T1000 (cell line): ENCODE measurements around the gene NPEPPS.
A peak's percentile ranks its signal among the peaks of the same experiment; 100 is the strongest.

Source experiments
- DNase-seq: peaks from one replicate; lab custom pipeline; 2025; ENCODE audit warnings: mixed read lengths; lab: John Stamatoyannopoulos, UW

The NPEPPS gene

DNA sequence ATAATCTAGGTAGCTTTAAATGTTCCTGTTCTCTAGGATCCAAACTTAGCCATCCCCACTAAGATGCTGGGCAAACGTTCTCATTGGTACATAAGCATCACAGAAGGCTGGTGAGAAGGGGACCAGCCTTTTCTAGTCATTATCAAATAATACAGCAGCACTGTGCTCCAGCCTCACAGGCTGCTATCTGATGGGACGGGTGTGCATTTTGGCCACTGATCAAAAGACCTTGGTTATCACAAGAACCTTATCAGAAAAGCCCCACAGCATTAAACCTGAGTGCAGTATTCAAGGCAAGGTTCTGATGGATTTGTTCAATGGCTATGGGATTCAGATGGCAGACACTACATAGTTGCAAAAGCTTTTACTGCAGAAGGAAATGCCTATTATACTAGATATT is 99.7 kb downstream of the NPEPPS start:
- DNase-seq, result no peak

DNA sequence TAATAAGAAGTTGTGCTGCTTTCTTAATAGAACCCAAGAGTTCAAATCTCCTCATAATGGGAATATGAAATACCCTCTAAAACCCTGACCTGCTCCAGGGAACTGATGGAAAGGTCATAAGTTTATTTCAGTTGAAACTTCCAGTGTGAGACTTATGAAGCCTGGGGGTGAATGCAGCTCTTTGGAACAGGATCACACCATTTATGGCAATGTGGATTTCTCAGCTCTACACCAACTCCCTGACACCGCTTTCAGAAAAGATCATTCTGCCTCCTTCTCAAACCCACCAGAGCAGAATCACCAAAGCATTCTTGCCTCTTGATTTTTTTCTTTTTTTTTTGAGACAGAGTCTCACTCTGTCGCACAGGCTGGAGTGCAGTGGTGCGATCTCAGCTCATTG is 102.1 kb downstream of the NPEPPS start:
- DNase-seq, result no peak

DNA sequence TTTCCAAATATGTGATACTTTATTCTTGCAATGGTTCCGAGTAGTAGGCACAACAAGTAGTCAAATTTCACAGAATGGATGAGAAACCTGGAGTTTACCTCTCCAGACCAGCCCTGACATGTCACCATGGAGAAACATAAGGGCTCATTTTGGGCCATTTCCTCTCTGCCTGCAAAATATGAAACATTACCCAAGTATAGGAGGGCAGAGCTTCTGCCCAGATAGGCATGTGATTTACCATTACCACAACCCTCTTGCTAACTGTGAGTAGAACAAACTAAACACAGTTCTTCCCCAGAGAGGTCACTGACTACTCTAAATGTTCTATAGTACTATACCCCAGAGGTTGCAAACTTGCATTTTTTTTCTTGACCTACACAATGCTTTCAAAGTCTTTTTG is 103.1 kb downstream of the NPEPPS start:
- DNase-seq, result no peak

DNA sequence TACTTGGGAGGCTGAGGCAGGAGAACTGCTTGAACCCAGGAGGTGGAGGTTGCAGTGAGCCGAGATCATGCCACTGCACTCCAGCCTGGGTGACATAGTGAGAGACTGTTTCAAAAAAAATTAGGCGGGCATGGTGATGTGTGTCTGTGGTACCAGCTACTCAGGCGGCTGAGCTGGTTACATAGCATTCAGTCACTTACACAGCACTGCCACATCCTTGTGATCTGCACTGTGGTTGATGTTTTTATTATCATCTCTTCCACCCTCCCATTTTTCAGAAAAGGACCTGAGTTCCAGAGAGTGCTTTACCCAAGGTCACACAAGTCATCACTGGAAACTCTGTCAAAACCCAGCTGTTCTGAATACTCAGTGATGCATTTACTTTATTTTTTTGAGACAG is 104.0 kb downstream of the NPEPPS start:
- DNase-seq, result no peak

DNA sequence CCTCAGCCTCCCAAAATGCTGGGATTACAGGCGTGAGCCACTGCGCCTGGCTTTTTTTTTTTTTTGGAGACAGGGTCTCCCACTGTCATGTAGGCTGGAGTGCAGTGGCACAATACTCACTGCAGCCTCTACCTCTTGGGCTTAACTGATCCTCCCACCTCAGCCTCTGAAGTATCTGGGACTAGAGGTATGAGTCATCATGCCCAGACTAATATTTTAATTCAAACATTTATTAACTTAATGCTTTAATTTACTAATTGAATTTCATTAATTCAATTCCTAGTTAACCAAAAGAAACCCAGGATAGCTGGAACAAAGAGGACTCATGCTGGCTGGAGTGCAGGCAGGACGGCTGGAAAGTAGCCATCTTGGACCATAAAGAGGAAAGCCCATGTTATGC is 104.8 kb downstream of the NPEPPS start:
- DNase-seq, result no peak

DNA sequence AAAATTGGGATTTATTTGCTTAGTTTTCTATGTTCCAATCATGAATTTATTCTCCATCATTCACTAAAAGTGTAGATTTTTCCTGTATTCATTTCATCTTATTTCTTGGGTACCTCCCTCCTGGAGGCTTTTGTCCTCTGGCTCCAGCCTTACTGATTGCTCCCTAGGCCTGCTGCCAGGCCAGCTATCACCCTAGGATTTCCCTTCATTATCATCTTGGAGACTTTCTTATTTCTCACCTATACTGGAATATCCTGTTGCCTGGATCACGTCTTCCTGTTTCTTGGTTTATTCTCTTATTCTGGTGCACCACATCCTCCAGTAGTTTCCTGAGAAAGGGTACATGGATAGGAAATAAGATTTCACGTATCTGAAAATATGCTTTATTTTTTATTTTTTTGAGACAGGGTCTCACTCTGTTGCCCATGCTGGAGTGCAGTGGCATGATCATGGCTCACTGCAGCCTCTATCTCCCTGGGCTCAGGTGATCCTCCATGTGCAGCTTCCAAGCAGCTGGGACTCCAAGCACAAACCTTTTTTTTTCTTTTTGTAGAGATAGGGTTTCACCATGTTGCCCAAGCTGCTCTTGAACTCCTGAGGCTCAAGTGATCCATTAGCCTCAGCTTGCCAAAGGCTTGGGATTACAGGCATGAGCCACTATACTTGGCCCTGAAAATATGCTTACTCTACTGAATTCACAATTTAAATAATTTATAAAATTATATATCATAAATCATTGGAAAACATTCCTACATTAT is 105.5 kb downstream of the NPEPPS start:
- no peak for DNase-seq

DNA sequence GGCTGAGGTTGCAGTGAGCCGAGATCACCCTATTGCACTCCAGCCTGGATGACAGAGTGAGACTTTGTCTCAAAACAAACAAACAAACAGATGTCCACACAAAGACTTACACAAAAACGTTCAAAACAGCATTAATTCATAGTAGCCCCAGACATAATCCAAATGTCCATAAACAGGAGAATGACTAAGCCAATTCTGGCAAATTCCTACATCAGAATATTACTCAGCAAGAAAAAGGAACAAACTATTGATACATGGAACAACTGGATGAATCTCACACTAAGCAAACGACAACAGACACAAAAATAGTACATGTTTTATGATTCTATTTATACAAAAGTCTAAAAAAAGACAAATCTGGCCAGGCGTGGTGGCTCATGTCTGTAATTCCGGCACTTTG is 108.0 kb downstream of the NPEPPS start:
- DNase-seq, result no peak

DNA sequence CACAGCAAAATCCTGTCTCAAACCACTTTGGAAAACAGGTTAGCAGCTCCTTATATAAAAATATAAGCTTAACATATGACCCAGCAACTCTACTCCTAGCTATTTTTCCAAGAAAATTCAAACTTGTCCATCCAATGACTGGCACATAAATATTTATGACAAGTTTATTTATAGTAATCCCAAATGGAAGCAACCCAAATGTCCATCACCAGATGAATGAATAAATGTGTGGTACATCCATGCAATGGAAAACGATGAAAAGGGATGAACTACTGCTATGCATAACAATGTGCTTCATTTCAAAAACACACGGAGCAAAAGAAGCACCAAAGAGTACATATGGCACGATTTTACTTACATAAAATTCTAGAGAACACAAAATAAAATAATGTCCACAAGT is 109.2 kb downstream of the NPEPPS start:
- DNase-seq, result no peak

DNA sequence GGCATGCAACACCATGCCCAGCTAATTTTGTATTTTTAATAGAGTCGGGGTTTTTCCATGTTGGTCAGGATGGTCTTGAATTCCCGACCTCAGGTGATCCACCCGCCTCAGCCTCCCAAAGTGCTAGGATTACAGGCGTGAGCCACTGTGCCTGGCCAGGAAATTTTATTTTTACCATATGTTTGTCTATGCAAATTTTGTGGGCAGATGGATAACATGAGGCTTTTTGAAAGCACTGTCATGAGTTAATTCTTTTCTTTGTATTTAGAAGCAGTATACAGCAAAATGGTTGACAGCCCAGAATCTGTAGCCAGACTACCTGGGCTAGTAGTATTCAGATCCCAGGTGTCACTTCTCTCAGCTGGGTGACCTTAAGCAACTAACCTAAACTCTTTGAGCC is 110.3 kb downstream of the NPEPPS start:
- DNase-seq, result no peak

DNA sequence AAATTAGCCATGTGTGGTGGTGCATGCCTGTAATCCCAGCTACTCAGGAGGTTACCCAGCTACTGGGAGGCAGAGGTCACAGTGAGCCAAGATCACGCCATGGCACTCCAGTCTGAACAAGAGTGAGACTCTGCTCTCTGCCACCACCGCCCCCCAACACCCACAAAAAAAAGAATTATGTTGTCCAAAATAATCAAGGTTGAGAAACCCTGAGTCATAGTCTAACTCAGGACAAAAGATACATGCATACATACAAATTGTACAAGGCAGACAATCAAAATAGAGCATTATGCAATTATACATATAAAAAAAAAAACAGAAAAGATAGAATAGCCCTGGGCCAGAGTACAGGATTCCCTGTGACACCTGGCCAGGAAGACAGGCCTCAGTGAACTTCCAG is 112.2 kb downstream of the NPEPPS start:
- DNase-seq, result no peak

DNA sequence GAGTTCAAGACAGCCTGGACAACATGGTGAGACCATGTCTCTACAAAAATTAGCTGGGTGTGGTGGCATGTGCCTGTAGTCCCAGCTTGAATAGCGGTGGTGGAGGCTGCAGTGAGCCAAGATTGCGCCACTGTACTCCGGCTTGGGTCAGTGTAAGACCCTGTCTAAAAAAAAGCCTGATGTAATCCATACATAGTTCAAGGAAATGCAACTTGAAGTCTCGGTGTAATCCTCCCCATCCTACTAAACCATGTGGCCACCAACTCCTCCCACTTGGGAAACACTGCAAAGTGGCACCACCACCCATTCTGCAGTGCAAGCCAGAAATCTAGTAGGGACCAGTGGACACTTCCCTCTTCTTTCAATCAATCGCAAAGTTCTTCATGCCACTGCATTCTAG is 113.4 kb downstream of the NPEPPS start:
- DNase-seq, result no peak

DNA sequence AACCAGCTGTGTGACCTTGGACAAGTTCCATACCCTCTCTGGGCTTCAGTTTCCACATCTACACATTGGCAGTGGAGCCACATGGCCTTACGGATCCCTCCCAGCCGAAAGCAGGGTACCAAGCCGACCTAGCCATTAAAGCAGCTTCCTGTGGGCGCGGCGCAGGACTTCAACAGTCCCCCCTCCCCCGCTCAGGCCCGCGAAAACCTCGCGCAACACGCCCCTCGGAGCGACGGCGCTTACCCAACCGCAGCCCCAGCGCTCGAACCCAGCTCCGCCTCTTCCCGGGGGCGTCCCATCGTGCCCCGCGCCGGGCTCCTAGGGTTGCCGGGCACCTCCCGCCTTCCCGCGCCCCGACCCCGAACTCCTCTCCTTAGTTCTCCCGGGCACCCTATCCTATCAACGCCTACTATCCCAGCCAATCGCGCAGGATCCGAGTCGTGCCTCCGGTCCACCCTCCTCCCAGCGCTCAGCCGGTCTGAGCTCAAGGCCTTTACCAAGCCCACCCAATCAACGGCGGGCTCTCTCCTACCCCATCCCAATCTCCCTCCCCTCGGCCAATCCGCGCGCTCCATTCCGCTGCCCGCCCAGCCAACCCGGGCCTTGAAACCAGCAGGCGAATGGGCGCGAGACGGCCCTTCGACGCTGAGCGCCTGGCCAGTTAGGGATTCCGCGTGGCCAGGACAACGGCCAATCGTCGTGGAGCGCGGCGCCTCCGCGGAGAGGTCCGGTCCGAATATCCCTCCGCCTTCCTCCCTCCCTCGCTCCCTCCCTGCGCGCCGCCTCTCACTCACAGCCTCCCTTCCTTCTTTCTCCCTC is 118.5 kb downstream of the NPEPPS start, which contains the start of gene KPNB1:
Gene KPNB1, plus strand, starts transcription at position 767 of the 819 bp plus-strand sequence. CDS start 326 bp downstream, outside the sequence.
- DNase-seq, result peak; percentile 99

DNA sequence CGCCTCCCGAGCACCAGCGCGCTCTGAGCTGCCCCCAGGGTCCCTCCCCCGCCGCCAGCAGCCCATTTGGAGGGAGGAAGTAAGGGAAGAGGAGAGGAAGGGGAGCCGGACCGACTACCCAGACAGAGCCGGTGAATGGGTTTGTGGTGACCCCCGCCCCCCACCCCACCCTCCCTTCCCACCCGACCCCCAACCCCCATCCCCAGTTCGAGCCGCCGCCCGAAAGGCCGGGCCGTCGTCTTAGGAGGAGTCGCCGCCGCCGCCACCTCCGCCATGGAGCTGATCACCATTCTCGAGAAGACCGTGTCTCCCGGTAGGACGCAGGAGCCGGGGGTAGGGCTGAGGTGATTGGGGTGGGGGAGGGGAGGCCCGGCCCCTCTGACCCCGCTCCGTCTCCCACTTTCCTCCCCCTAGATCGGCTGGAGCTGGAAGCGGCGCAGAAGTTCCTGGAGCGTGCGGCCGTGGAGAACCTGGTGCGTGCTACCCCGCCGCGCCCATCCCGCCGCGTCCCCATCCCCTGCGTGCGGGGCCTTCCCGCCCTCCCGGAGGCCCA is 119.1 kb downstream of the NPEPPS start:
- DNase-seq, result peak; percentile 74

DNA sequence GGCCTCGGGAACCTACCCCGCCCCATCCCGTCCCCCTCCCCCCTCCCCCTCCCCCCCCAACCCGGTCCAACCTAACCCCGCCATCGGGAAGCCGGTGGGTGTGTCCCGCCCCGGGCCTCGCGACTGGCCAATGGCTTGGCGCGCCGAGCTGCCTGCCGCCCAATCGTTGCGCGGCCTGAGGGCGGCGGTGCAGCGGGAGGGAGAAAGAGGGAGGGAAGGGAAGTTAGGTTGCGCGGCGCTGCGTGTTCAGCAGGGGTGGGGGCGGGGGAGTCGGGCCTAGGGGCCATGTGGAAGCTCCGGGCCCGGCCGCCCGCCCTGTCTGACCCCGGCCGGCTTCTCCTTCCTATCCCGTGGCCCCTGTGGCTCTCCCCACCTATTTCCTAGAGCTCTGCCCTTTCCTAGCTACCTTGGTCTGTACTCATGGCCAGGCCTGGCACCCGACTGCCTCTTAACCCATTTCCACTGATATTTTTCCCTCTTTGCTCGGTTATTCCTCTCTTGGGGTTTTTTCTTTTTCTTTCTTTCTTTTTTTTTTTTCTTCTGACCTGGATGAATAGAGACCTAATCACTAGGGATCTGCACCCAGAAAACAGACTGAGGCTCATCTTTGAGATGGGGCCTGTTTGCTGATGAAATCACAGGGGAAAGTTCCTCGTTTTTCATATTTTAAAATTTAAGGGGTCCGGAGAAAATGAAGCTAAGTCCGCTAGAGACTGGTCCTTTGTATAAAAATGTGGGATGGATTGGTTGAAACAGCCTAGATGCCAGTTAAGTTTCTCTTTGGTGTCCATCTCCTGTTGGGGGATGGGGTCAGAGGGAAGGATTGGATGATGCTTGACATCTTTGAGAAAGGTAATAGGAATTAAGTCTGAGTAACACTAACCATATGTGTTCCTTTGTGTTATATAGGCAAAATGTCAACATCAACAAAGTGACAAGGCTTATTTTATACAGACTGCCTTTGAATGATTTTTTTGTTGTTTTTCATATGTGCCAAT is 119.9 kb downstream of the NPEPPS start:
- DNase-seq, result peak; percentile 90

DNA sequence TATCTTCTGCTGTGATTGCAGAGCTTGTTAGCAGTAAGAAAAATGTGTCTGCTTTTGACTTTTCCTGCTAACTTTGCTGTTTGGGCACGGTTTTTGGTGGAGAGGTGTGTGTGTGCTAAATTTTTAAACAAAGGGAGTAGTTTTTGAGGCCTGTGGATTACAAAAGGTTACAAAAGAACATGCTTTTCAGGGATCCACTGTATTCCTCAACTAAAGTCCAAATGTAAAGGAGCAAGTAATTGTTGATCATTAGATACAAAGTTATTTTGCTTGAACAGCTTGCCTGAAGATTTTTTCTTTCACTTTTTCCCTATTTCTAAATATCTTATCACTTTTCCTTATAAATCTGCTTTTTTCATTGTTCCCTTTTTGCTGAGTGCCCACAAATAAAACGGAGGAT is 120.8 kb downstream of the NPEPPS start:
- DNase-seq, result no peak

DNA sequence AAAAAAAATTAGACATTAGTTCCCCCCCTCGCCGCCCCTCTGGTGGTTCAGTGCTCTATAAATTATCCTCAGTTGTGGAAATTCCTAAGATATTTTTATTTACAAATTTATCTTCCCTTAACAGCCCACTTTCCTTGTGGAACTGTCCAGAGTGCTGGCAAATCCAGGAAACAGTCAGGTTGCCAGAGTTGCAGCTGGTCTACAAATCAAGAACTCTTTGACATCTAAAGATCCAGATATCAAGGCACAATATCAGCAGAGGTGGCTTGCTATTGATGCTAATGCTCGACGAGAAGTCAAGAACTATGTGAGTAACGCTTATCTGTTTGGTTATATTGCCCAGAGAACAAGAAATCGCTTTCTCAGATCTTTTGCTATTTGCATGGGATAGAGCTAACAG is 121.7 kb downstream of the NPEPPS start:
- DNase-seq, result no peak

DNA sequence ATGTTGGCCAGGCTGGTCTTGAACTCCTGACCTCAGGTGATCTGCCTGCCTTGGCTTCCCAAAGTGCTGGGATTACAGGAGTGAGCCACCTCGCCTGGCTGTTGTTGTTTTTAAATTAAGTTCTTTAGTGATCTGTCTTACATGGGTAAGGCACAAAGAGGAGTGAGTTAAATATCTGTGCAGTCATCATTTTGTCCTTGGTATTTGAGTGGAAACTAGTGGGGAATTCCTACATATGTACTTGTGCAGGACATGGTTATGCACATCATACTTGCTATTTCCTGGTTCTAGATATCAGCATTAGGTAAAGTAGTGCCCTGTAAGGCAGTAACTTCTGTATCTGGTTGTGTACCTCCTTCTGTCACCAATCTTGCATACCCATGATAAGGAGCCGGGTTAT is 122.5 kb downstream of the NPEPPS start:
- DNase-seq, result no peak

DNA sequence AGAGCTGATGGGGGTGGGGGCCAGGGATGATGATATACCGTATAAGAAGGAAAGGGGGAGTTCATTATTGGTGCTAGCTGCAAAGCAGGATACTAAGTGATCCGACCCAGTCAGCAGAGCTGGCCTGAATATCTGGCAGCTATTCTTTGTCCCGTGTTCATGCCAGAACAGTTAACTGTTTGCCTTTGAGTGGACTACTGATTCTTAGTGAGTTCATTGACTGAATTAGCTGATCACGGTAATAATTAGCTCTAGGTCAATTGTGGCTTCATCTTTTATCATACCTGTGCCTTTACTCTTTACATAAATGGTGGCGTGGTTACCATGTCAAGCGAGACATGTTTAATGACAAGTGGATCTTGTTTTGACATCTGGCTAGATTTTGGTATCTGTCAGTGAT is 124.1 kb downstream of the NPEPPS start:
- DNase-seq, result no peak

DNA sequence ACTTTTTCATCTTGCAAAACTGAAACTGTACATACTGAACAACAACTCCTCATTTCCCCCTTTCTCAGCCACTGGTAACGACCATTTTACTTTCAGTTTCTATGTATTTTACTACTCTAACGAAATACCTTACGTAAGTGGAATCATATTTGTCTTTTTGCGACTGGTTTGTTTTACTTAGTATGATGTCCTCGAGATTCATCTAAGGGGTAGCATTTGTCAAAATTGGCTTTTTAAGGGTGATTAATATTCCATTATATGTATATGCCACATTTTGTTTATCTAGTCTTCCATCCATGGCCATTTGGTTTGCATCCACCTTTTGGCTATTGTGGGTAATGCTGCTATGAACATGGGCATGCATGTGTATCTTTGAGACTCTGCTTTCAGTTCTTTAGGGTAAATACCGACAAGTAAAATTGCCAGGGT is 129.2 kb downstream of the NPEPPS start:
- DNase-seq, result no peak

DNA sequence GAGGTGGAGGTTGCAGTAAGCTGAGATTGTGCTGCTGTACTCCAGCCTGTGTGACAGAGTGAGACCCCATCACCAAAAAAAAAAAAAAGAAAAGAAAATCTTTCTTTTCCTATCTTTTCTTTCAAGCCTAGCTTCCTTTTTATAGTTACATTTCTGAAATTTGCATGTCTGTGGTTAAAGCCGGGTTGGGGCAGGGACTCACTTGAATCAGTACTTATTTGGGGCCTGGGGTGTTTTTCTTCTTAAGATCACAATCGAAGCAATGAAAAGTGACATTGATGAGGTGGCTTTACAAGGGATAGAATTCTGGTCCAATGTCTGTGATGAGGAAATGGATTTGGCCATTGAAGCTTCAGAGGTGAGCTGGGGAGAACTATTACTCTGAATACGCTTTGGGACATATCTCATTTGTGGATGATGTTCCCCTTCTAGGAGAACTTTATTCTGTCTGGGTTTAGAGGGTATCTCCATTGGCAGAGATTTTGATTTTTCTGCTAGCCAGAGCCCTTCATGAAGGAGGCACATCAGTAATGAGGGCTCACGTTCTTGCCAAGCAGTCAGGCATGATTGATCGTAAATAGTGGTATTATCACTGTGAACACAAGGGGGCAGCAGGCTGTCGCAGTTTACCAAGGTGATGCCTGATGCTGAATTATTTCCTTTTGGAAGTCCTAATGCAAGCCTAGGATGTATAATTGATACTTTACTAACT is 133.2 kb downstream of the NPEPPS start:
- DNase-seq, result peak; percentile 23

DNA sequence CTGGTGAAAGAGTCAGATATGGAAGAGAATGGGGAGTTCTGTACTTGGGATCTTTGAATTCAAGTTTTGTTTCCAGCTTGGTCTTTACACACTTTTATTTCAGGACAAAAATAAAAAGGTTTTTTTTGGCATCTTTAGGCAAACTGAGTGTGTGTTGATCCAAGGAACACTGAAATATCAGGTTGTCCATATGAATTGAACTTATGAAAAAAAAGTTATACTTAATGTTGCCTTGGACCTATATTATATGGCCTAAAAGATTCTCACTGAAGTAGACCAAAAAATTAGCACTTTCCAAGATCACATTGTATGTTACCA is 133.7 kb downstream of the NPEPPS start:
- DNase-seq, result no peak
